ENCODE measurements around the gene POU3F2.

The POU3F2 gene

GRCh38 chr6:98828211-98828788 lies 6.1 kb upstream of the POU3F2 start:
- DNase-seq, result no peak
- in situ Hi-C loops (cut with HindIII; ENCODE audit: low pct_ligation_motif_present, low pct_unique_long_range_greater_than_20kb, low sequenced_read_pairs), result no loop called here

GRCh38 chr6:98828941-98829411 lies 5.4 kb upstream of the POU3F2 start:
- in situ Hi-C loops (cut with HindIII; ENCODE audit: low pct_ligation_motif_present, low pct_unique_long_range_greater_than_20kb, low sequenced_read_pairs), result no loop called here
- DNase-seq, result no peak

- in situ Hi-C loops (cut with HindIII; ENCODE audit: low pct_ligation_motif_present, low pct_unique_long_range_greater_than_20kb, low sequenced_read_pairs), result no loop called here
- DNase-seq, result no peak
Measured at GRCh38 chr6:98830146-98830545, 4.2 kb upstream of the POU3F2 start.

GRCh38 chr6:98831057-98831958 lies 3.1 kb upstream of the POU3F2 start:
- no peak for DNase-seq
- in situ Hi-C loops (cut with HindIII; ENCODE audit: low pct_ligation_motif_present, low pct_unique_long_range_greater_than_20kb, low sequenced_read_pairs), result no loop called here

- in situ Hi-C loops (cut with HindIII; ENCODE audit: low pct_ligation_motif_present, low pct_unique_long_range_greater_than_20kb, low sequenced_read_pairs), result no loop called here
- no peak for DNase-seq
Measured at GRCh38 chr6:98831959-98832283, 2.5 kb upstream of the POU3F2 start.

GRCh38 chr6:98832284-98833056 lies 1.9 kb upstream of the POU3F2 start:
- DNase-seq, result peak; percentile 58
- in situ Hi-C loops (cut with HindIII; ENCODE audit: low pct_ligation_motif_present, low pct_unique_long_range_greater_than_20kb, low sequenced_read_pairs), result no loop called here

GRCh38 chr6:98833057-98833306 lies 1.4 kb upstream of the POU3F2 start:
- peak; percentile 51 for DNase-seq
- in situ Hi-C loops (cut with HindIII; ENCODE audit: low pct_ligation_motif_present, low pct_unique_long_range_greater_than_20kb, low sequenced_read_pairs), result no loop called here

- in situ Hi-C loops (cut with HindIII; ENCODE audit: low pct_ligation_motif_present, low pct_unique_long_range_greater_than_20kb, low sequenced_read_pairs), result no loop called here
- peak; percentile 31 for DNase-seq
Measured at GRCh38 chr6:98833307-98834059, 891 bp upstream of the POU3F2 start.

- DNase-seq, result no peak
- in situ Hi-C loops (cut with HindIII; ENCODE audit: low pct_ligation_motif_present, low pct_unique_long_range_greater_than_20kb, low sequenced_read_pairs), result no loop called here
Measured at GRCh38 chr6:98835149-98836024, 1.0 kb downstream of the POU3F2 start.

GRCh38 chr6:98836025-98836961 lies 1.9 kb downstream of the POU3F2 start:
- in situ Hi-C loops (cut with HindIII; ENCODE audit: low pct_ligation_motif_present, low pct_unique_long_range_greater_than_20kb, low sequenced_read_pairs), result no loop called here

GRCh38 chr6:98836962-98837944 lies 2.9 kb downstream of the POU3F2 start:
- DNase-seq, result no peak

More at GRCh38 chr6:98836025-98836961, 1.9 kb downstream of the POU3F2 start:
- DNase-seq, result no peak

GRCh38 chr6:98838032-98838431 lies 3.7 kb downstream of the POU3F2 start:
- no peak for DNase-seq
- in situ Hi-C loops (cut with HindIII; ENCODE audit: low pct_ligation_motif_present, low pct_unique_long_range_greater_than_20kb, low sequenced_read_pairs), result no loop called here

More at GRCh38 chr6:98836962-98837944, 2.9 kb downstream of the POU3F2 start:
- in situ Hi-C loops (cut with HindIII; ENCODE audit: low pct_ligation_motif_present, low pct_unique_long_range_greater_than_20kb, low sequenced_read_pairs), result no loop called here

- no peak for DNase-seq
- in situ Hi-C loops (cut with HindIII; ENCODE audit: low pct_ligation_motif_present, low pct_unique_long_range_greater_than_20kb, low sequenced_read_pairs), result no loop called here
Measured at GRCh38 chr6:98838975-98839374, 4.6 kb downstream of the POU3F2 start.

- peak; percentile 19 for DNase-seq
- in situ Hi-C loops (cut with HindIII; ENCODE audit: low pct_ligation_motif_present, low pct_unique_long_range_greater_than_20kb, low sequenced_read_pairs), result no loop called here
Measured at GRCh38 chr6:98839781-98840361, 5.5 kb downstream of the POU3F2 start.

- in situ Hi-C loops (cut with HindIII; ENCODE audit: low pct_ligation_motif_present, low pct_unique_long_range_greater_than_20kb, low sequenced_read_pairs), result no loop called here
- no peak for DNase-seq
Measured at GRCh38 chr6:98840385-98840784, 6.0 kb downstream of the POU3F2 start.
